Fibroblast of lung (primary cell): Measurements from ENCODE around the gene RAET1E.

ENCODE experiments used
- EZH2 ChIP-seq: IDR thresholded peaks from 2 replicates; pipeline ENCODE4 v1.5.1; 2012; ENCODE audit warnings: low read length, control low read depth, mild to moderate bottlenecking; ENCODE audit errors: missing control alignments
- TF ChIP-seq, protein P1 (sequence below), 2 donors: IDR thresholded peaks in 1 of 2; conservative IDR thresholded peaks in 1 of 2; 1 replicate in 1 of 2; 2 replicates in 1 of 2; pipeline ENCODE4 v1.5.1; 2011 to 2012; ENCODE audit warnings: low read length in 2 of 2, control low read depth in 1 of 2, inconsistent platforms in 1 of 2, low read depth in 1 of 2, mild to moderate bottlenecking in 1 of 2

DNA sequence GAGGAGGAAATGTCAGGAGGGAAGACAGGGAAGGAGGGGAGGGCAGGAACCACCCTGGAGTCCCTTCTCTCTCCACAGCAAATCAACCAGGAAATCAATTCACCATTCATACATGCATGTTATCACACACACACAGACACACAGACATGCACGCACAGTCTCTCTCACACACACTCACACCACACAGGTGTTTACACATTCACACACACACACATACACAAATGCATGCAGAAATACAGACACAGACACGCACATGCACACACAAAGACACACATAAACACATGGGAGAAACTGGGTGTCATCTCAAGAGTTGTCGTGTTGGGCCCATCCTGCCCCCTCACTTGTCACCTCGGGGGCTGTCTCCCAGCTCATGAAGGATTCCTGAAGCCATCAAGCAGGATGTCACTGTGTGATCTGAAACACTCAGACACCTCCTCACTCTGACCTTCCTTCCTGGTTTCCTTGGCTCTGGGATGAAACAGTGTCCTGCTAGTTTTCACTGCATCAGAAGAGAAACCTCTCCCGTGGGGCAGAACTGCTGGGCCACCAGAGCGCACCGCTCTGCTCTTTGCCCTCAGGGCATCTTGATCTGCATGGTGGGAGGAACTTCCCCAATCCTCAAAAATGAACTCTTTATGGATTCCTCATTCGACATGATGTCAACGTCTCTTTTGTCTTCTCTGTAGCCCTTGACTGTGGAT, 15.8 kb upstream of the RAET1E start:
- TF ChIP-seq EZH2 = no peak
- TF ChIP-seq, protein P1, sequence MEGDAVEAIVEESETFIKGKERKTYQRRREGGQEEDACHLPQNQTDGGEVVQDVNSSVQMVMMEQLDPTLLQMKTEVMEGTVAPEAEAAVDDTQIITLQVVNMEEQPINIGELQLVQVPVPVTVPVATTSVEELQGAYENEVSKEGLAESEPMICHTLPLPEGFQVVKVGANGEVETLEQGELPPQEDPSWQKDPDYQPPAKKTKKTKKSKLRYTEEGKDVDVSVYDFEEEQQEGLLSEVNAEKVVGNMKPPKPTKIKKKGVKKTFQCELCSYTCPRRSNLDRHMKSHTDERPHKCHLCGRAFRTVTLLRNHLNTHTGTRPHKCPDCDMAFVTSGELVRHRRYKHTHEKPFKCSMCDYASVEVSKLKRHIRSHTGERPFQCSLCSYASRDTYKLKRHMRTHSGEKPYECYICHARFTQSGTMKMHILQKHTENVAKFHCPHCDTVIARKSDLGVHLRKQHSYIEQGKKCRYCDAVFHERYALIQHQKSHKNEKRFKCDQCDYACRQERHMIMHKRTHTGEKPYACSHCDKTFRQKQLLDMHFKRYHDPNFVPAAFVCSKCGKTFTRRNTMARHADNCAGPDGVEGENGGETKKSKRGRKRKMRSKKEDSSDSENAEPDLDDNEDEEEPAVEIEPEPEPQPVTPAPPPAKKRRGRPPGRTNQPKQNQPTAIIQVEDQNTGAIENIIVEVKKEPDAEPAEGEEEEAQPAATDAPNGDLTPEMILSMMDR (conservative IDR thresholded peaks at IDR 0.05 in 1 of 2, IDR thresholded peaks at IDR 0.05 in 1 of 2; ENCODE audit: low read depth in 1 of 2, low read length in 2 of 2) = no peak
